HG02678 (cell line): ENCODE measurements around the gene MAD1L1.

ENCODE experiments used
- ATAC-seq: cut with Tn5 transposase; IDR thresholded peaks from one replicate; pipeline ENCODE4 v1.9.1; 2021; ENCODE audit warnings: mild to moderate bottlenecking, moderate library complexity; ENCODE audit not compliant: unreplicated experiment

MAD1L1 gene

DNA sequence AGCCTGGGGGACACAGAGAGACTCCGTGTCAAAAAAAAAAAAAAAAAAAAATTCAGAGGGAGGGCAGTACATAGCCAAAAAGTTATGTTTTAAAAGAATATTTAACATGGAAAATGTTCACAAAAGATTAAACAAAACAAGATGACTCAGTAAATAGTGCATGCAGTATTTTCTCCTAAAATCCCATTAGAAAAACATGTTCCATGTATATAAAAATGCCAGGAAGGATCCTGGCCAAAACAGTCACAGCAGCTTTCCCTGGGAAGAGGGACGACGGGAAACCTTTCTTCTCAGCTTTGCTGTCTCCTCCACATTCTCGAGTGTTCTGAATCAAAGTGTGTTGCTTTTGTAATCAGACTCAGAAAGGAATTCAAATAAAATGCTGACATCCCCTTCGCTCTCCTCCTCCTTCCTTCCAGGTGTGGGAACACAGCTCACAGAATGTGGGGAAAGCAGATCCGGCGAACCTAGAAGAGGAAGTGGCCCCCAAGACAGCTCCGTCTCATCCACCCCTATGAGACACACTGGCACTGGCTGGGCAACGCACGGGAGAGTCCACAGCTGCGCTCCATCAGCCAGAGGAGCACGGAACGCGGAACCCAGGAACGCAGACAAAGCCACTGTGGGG, 139.4 kb downstream of the MAD1L1 start:
- no peak for ATAC-seq

DNA sequence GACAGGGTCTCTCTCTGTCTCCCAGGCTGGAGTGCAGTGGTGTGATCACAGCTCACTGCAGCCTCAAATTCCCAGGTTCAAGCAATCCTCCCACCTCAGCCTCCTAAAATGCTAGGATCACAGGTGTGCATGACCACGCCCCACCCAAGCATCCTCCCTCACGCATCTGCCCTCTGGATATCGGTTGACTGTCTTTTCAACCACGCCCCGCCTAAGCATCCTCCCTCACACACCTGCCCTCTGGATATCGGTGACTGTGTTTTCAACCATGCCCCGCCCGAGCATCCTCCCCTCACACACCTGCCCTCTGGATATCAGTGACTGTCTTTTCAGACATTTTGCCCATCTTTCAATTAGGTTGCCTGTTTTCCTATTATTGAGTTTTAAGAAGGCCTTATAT, 140.5 kb downstream of the MAD1L1 start:
- ATAC-seq, result no peak

DNA sequence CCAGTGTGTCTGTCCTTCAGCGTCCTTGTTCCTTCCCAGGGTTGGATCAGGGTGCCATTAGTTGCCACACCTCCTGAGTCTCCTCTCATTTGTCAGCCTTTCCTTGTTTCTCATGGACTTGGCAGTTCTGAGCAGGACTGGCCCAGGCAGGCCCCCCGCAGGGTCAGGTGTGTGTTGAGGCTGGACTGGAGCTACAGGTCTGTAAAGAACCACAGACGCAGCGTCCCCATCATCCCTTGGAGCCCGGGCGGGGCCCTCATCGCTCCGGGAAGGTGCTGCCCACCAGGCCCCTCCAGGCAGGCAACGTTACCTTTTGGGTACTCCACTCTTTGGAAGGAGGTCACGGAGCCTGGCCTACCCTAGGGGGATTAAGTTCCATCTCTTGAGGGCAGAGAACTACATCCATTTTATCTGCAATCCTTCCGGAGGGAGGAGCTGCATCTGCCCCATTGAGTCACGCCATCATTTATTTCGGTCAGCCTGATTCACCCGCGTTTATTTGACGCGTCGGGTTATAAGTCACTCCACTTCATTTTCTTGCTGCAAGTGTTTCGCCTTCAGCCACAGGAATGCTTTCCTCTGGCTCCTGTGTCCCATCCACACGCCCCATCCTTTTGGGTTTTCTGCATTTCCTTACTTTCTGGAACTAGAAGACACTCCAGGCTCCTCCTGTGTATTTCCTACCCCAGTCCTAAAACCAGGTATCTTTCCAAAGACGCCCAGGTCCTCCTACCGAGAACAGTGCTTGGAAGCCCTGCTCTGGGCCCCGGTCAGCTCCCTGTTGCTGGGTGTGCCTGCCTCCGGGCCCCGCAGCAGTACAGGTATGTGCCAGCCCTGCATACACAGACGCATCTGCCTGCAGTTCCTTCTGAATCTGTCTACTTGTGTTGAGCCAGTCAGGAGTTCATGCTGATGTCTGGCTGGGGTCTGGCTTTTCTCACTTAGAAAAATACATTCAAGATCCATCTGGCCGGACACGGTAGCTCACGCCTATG, 141.9 kb downstream of the MAD1L1 start:
- ATAC-seq, result no peak

DNA sequence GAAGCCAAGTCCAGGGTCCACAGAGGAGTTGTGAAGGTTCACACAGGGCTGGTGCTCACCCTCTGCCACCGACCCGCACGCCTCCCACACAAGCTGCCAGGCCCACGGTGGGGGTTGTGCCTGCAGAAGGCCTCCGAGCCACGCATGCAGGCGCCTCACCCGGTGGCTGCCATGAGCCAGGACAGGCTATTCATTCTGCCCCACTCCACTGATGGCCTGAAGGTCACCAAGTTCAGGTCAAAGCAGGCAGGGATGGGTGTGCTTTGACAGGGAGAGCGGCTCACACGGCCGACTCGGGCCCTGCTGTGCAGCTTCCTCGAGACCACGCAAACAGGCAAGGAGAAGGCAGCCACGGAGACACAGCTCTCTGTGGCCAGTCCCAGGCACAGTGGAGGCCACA, 143.9 kb downstream of the MAD1L1 start:
- no peak for ATAC-seq

DNA sequence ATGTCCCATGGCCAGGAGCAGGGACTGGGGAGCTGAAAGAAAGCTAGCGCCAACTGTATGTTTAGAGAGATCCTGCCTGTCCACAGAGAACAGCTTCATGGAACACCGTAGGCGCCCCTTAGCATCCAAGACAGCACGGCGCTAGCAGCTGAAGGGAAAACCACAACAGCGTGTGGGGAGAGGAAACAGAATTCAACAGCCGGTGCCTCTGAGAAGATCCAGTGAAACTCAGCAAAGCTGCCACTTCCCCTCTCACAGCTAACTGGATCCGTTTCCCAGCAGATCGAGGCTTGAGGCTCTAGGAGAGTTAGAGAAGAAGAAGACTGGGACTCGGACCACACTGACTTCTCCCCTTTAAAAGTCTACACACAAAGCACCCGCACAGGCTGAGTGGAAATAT, 145.0 kb downstream of the MAD1L1 start:
- ATAC-seq, result no peak

DNA sequence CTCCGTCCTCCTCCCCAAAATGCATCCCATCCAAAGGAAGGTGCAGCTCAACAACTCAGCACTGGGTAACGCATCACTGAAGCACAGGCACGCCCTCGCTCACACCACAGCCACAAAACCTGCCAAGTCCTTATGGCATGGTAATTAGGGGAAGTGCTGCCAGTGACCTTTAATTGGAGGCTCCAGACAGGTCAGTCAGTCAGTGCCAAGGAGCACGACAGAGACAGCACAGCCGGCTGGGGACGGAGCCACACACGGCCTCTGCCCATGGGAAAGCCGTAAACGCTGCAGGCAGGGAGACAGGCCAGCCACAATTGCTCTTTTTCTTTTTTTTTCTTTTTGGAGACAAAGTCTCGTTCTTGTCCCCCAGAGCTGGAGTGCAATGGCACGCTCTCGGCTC, 146.5 kb downstream of the MAD1L1 start:
- no peak for ATAC-seq

DNA sequence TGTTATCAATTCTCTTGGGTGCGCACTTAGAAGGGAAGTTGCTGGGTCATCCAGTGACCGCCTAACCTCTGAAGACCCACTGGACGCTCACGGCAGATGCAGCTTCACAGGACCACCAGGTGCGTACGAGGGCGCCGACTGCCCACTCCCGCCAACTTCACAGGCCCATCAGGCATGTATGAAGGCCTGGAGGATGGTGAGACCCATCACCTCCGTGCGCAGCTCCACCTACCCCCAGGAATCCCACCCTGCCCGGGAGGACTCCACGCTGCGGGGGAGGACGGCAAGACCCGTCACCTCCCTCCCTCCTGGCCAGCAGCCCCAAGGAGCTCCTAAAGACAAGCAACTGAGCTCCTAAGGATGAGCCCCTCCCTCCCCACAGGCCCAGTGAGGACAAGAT, 146.9 kb downstream of the MAD1L1 start:
- ATAC-seq, result no peak

DNA sequence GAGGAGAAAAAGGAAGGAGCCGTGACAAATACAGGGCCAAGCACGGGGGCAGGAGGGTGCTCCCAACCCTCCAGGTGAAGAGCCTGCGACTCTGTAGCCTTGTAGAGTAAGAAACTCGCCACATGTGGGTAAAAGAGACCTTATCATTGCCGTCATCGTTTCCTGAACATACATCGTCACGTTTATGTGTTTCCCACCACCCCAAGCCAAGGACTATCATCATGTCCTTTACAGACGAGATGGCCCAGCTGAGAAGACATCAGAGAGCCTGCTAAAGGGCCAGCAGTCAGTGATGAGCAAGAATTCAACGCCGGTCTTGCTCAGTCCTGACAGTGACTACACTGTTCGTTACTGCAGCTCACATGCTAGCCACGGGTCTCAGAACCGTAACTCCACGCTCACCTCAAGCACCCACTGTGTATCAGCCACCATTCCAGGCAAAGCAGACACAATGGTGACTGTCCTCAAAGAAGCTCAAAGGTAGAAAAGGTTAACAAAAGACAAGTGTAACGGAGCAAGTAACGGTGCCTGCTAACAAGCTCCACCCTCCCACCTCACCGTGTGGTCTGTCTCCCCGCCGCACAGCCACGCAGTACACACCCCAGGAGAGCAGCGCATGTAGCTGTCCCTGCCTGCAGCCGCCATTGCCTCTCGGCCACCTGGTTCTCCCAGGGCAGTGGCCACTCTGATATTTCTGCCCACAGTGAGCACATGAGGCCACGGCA, 147.8 kb downstream of the MAD1L1 start:
- ATAC-seq, result no peak

DNA sequence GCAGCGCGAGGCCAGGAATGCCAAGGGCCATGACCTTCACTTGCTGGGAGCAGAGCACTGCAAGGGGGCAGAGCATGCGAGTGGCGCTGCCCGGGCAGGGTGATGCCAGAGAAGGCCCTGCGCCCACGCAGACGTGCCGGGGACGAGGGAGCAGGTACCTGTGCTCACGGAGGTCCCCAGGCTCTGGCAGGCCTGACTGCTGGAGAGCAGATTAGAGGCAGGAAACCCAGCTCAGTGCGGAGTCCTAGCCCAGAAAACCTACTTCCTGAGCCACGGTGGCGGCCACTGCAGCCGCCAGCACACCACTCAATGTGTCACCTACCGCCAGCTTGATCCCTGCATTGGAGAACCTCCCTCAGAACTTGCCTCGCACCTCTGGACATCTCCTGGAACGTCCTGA, 148.4 kb downstream of the MAD1L1 start:
- ATAC-seq, result no peak

DNA sequence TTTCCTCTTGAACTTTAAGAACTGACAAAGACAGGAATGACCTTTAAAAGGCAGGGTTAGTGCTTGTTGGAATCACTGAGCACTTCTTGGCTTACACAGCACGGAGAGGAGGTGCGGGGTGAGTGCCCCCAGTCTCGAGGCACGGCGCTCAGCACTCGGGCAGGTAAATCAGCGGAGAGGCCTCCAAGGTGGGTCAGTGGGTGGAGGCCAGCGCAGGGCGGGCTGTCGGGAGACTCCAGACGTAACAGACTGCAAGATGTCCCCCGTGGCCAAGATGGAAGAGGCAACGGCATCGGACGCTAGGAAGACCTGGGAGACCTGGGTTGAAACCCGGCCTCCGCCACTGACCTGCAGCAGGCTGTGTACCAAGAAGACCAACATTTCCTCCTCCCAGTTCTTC, 149.4 kb downstream of the MAD1L1 start:
- ATAC-seq, result no peak

DNA sequence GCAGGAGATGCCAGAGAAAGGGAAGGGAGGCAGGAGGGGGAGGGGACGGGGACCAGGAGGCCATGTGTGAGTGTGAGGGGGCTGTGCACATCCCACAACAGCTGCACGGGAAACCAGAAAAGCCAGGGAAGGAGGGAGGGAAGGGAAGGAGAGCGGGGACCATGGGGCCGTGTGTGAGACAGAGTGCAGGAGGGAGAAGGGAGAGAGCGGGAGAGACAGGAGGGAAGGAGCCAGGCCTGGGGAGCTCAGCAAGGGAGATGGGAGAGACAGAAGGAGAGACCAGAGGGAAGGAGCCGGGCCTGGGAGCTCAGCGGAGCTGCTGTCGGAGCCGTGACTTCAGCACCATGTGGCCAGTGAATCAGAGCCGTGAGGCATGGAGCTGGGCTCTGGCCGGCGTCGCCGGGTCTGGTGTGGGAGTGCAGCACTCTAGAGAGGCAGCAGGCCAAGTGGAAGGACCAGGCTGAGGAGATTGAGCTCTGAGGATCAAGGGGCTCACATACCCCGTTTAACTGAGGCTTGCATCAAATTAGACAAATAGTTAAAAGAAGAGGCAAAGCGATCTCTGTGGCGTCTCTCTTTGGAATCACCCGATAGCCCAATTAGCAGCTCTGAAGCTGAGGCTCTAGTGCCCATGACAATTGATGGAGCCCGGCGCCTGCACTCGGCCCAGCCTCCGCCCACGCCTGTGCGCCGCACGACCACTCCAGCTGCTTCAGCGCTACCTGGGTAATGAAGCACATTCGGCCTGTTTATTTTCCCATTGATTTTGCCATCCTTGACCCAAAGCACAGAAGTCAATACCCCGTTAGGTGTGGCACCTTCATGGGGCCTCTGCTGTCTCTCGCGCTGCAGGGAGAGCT, 150.4 kb downstream of the MAD1L1 start:
- no peak for ATAC-seq

DNA sequence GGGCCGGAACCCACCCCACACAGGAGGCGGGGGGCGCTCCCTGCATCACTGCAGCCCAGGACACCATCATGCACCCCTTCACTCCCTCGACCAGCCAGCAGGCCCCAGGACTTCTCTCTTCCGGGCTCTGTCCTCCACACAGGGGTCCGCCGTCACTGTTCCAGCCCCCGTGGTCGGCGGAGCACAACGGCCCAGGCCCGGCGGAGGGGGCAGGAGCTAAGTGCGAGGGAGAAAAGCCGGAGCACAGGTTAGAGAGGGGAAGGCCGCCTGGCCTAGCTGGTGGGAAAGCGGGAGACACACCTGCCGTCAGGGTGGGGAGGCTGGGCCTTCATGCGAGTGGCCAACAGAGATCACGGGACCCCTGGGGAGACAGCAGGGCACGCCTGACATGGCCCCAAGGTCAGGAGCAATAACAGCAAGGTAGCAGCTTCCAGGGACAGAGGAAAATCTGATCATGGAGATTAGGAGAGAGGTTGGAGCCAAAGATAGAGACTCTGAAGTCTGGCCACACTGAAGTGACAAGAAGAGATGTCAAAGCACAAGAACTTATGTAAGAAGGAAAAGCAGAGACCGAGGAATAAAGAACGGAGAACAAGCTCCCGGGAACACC, 151.1 kb downstream of the MAD1L1 start:
- no peak for ATAC-seq

DNA sequence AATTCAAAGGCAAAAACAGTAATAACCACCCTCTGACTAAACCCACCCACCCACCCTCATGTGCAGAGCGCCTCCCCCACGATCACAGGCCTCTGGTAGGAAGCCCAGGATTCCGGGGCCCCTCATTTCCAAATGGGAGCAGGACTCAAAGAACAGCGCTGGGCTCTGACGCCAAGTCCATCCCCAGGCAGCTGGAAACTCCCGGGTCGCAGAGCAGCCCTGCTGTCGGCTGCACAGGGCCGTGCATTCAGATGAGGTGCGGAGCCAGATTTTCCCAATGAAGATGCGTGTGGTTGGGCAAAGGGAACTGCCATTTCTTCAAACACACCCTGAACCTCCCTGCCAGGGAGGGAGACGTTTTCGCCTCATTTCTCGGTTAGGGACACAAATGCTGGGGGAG, 152.3 kb downstream of the MAD1L1 start:
- ATAC-seq, result no peak

DNA sequence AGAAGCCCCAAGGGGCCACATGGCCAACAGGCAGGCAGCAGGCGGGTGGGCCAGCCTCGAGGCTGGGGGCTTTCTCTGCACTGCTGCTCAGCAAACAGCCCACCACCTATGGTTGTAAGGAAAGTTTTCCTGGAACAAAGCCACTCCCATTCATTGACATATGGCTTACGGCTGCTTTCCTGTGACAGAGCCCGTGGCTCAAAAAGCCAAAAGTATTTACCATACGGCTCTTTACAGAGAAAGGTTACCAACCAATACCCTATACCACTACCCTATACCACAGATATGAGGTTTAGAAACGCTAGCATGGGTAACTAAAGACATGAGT, 152.7 kb downstream of the MAD1L1 start:
- ATAC-seq, result no peak

DNA sequence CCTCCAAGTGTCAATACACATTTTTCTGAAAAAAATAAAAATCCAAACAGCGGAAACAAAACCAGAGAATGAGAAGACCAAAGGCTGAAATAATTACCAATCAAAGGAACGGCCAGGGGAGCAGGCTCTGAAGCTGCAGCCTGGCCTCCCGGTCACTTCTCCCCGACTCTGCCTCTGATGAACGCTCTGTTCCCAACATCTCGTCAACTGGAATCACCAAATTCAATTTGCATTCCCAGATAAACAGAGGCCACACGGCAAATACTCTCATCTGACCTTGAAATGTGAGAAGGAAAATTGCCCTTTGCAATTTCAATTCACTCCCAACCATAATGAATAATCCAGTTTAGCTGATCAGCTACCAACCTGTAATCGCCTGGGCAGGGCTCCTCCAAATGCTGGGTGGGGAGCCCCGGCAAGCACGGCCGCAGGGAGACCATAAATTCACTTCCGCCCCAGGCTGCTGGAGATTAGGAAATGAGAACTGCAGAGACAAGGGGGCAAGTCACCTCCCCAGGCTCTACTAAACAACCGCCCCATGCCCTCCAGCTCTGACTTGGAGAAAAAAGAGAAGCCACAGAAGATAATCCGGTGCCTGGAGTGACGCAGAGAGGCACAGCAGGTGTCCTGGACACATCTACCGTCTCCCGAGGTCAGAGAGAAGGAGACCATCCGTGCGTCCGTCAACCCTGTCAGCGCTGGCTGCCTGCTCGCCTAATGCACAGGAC, 153.2 kb downstream of the MAD1L1 start:
- no peak for ATAC-seq

DNA sequence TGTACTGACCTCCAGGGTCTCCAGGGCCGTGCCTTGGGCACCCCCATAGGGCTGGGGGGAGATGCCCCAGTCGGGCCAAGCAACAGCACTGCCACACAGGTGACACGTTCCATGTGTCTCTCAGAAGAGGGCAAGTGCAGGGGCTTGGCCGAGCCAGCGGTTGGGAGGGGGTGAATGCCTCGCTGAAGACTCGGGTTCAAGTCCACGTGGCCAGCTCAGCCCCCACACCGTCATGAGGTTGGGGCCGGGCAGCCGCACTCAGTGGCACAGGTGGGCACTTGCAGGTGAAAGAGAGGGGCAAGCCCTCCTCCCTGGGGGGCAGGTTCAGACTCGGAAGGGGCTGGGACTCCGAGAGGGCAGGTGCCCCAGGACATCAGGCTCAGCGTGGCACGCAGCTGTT, 153.8 kb downstream of the MAD1L1 start:
- ATAC-seq, result no peak

DNA sequence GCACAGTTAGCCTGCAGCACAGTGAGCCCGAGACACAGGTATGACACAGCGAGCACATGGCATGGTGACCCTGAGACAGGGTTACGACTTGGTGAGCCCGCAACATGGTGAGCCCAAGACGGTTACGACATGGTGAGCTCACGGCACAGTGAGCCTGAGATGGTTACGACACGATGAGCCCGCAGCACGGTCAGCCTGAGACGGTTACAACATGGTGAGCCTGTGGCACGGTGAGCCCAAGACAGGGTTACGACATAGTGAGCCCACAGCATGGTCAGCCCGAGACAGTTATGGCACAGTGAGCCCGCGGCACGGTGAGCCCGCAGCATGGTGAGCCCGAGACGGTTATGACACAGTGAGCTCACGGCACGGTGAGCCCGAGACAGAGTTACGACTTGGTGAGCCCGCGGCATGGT, 156.1 kb downstream of the MAD1L1 start:
- no peak for ATAC-seq

DNA sequence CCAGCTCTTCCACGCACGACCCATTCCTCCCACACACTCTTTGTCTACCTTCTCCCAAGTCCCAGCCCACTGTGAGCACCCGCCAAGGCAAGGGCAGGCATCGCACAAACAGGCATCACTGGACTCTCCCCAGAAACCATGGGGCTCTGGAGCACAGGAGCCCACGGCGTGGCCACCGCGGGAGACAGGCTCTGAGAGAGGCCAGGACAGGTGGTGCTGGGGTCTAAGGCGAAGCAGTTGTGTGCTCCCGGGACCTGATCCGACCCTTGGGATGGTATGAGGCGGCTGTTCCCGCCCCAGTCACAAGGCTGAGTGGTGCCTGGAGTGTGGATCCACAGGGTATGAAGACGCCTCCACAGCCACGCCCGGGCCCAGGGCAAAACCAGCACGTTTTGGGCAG, 156.9 kb downstream of the MAD1L1 start:
- no peak for ATAC-seq

DNA sequence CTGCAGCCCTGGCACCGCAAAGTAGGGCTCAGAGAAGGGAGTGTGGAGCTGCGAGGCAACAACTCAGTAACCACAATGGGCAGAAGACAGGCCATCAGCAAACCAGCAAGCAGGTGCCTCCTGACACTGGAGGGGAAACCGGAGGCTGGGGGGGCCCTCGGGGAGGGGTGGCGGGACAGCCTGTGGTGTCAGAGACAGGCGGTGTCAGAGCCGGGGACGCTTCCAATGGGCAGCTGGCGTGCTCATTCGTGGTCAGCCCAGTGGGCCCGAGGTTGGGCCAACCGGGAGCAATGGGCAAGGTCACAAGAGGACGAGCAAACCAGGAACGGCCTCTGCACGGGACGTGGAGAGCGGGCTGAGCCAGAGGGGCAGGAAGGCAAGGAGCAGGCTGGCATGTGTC, 158.1 kb downstream of the MAD1L1 start:
- ATAC-seq, result no peak

DNA sequence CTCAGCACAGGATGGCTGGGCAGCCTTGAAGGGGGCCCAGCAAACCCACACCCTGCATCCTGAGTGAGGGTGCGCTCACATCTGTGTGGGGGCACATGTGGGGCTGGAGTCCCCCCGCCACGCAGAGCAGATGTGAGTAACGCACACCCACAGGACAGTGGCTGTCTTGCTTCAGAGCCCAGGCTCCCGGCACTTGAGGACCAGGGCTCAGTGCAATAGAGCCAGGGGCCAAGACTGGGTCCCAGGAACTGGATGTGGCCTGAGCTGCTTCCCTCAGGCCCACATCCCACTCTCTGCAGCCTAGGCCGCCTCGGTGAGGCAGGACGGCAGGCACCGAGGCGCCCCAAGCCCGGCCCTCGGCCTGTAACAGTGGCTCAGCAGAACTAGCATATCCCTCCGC, 159.9 kb downstream of the MAD1L1 start:
- no peak for ATAC-seq
